GM21367 (cell line): Measurements from ENCODE around the gene CCDC12.

Source experiments
- ATAC-seq: cut with Tn5 transposase; IDR thresholded peaks from one replicate; pipeline ENCODE4 v1.9.1; 2021; ENCODE audit not compliant: unreplicated experiment

The CCDC12 gene

DNA sequence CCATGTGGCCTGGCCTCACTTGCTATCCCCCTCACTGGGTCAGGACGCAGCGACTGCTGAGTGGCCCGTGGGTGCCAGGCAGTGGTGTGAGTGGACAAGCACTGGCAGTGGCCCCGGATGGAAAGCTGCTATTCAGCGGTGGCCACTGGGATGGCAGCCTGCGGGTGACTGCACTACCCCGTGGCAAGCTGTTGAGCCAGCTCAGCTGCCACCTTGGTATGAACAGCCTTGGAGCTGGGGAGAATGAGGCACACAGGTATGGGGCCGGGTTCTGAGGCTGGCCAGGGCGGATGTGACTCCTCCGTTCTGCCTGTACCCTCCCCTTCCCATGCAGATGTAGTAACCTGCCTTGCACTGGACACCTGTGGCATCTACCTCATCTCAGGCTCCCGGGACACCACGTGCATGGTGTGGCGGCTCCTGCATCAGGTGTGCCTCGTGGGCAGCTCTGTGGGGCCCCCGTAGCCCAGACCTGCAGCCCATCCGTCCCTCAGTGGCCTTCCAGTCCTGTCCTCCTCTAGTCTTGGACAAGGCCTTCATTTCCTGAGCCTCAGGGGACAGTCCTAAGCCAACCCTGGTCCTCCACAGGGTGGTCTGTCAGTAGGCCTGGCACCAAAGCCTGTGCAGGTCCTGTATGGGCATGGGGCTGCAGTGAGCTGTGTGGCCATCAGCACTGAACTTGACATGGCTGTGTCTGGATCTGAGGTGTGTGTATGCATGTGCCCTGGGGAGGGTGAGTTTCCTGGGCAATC, 31.1 kb upstream of the CCDC12 start:
- no peak for ATAC-seq

GRCh38 chr3:47007001-47007400, 30.5 kb upstream of the CCDC12 start:
- ATAC-seq = no peak

DNA sequence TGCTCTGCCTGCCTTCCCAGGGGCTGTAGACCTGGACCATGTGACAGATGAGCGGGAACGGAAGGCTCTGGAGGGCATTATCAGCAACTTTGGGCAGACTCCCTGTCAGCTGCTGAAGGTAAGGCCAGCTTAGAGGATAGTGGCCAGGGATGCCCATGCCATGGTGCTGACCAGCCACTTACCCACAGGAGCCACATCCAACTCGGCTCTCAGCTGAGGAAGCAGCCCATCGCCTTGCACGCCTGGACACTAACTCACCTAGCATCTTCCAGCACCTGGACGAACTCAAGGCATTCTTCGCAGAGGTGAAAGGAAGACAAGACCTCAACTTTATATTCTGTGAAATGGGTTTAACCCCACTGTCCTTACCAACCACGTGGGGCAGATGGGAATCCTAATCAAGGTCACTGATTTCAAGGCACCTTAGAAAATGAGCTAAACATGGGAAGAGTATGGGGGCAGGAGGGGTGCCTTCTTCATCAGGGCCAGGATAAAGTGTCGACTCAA, 29.7 kb upstream of the CCDC12 start:
- no peak for ATAC-seq

DNA sequence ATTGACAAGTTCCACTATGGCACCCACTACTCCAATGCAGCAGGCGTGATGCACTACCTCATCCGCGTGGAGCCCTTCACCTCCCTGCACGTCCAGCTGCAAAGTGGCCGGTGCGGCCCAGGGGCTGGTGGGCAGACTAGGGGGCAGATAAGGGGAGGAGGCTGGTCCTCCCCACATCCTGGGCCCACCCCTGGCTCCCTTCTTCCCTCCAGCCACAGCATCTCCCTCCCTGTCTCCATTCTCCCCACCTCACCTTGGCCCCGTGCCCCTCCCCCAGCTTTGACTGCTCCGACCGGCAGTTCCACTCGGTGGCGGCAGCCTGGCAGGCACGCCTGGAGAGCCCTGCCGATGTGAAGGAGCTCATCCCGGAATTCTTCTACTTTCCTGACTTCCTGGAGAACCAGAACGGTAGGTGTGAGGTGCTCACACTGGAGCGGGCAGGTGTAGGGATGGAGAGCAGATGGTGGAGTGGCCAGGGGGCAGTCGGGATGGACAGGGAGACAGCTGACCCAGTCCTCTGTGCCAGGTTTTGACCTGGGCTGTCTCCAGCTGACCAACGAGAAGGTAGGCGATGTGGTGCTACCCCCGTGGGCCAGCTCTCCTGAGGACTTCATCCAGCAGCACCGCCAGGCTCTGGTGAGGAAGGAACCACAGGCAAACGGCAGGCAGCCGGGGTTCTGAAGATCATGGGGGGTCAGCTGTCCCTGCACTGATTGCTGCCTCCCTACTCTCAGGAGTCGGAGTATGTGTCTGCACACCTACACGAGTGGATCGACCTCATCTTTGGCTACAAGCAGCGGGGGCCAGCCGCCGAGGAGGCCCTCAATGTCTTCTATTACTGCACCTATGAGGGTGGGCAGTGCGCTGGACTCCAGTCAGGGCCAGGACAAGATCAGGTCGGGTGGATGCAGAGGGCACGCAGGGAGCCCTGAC, 28.9 kb upstream of the CCDC12 start:
- ATAC-seq = no peak

DNA sequence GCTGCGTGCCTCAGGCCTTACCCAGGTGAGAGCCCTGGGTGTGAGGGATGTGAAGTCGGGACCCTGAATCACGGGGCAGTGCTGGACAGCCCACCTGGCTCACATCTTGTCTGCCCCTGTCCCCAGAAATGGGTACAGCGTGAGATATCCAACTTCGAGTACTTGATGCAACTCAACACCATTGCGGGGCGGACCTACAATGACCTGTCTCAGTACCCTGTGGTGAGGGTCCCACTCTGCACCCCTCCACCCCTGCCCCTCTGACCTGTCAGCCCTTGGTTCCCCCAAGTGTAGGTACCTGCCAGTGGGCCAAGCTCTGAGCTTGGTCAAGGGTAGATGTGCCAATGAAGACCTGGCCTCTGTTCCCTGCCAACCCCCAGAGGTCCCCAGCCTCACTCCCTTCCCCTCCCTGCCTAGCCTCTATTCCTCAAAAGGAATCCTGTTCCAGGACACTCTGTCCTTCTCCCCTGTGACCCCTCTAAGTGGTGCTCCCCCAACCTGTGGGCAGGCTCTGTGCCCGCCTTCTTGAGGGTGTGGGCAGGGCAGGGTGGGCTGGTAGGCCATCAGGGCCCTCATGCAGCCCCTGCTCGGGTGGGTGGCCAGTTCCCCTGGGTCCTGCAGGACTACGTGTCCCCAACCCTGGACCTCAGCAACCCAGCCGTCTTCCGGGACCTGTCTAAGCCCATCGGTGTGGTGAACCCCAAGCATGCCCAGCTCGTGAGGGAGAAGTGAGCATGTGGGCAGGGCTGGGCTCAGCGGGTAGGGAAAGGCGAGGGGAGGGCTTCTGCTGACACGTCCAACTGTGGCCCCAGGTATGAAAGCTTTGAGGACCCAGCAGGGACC, 28.0 kb upstream of the CCDC12 start:
- ATAC-seq = no peak

- ATAC-seq = no peak
Measured at GRCh38 chr3:47003461-47004368, 27.2 kb upstream of the CCDC12 start.

GRCh38 chr3:47003056-47003410, 26.5 kb upstream of the CCDC12 start:
- ATAC-seq = no peak

- ATAC-seq = no peak
Measured at GRCh38 chr3:47002171-47003055, 25.9 kb upstream of the CCDC12 start.

- no peak for ATAC-seq
Measured at GRCh38 chr3:47001731-47002170, 25.2 kb upstream of the CCDC12 start.

GRCh38 chr3:47000922-47001730, 24.6 kb upstream of the CCDC12 start:
- ATAC-seq = no peak

DNA sequence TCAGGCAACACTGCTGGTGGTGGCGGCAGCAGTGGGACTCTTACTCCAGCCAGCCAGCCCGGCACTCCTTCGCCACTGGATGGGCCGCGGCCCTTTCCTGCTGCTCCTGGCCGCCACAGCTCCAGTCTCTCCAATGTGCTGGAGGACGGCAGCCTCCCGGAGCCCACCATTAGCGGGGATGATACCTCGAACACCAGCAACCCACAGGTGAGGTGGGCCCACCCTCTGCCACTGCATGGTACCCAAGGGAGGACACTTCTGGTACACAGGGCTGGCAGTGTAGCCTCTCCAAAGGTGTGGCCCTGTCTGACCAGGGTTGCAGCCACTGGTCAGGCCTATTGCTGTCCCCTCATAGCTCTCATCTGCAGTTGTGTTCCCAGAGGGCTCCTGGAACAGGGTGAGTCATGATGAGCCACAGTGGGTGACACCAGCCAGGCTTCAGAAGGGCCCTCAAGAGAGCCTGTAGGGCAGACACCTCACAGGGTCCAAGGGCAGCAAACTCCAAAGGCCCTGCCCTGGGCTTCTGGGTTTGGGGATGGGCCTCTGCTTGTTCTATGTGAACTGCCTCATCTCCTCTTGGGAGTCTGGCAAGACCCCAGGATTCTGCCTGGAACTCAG, 23.8 kb upstream of the CCDC12 start:
- no peak for ATAC-seq

DNA sequence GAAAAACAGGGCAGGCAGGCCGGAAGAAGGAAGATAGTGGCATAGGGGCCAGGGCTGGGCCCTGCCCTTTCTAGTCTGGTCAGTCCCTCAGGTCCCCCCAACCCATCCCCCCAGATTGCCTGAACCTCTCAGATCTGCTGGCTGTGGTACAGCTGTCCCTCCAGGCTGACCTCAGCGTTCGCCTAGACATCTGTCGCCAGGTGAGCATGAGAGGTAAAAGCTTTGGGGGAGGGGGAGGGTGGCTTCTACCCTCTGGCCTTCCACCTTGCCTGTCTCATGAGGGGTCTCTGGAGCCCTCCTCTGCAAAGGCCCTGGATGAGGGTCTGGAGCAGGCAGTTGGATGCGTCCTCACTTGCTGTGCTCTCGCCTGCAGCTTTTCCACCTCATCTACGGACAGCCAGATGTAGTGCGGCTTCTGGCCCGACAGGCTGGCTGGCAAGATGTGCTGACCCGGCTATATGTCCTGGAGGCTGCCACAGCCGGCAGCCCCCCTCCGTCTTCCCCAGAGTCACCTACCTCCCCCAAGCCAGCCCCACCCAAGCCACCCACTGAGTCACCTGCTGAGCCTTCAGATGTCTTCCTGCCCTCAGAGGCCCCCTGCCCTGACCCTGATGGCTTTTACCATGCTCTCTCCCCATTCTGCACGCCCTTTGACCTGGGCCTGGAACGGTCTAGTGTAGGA, 23.1 kb upstream of the CCDC12 start:
- ATAC-seq = no peak

- no peak for ATAC-seq
Measured at GRCh38 chr3:46998852-46999515, 22.4 kb upstream of the CCDC12 start.

GRCh38 chr3:46998121-46998851, 21.7 kb upstream of the CCDC12 start:
- ATAC-seq = no peak

GRCh38 chr3:46997453-46998091, 21.0 kb upstream of the CCDC12 start:
- no peak for ATAC-seq
